Mammary epithelial cell (primary cell): ENCODE measurements around the gene SLC7A1.

Source experiments
- CTCF ChIP-seq, 2 donors: IDR thresholded peaks in 1 of 2; conservative IDR thresholded peaks in 1 of 2; 2 replicates each; pipeline ENCODE4 v1.5.1; 2011 to 2012; ENCODE audit warnings: inconsistent platforms in 2 of 2, low read length in 2 of 2, mild to moderate bottlenecking in 2 of 2, control low read depth in 1 of 2, low read depth in 1 of 2; ENCODE audit not compliant: insufficient read depth in 1 of 2; ENCODE audit errors: extremely low read depth in 1 of 2
- EZH2 ChIP-seq: IDR thresholded peaks from 2 replicates; pipeline ENCODE4 v1.6.1; 2012; ENCODE audit warnings: low read length, inconsistent platforms, borderline replicate concordance

- TF ChIP-seq CTCF (conservative IDR thresholded peaks at IDR 0.05 in 1 of 2, IDR thresholded peaks at IDR 0.05 in 1 of 2; ENCODE audit: extremely low read depth in 1 of 2, insufficient read depth in 1 of 2, low read depth in 1 of 2, low read length in 2 of 2) (no peak), EZH2 (no peak)
These were observed 97.0 kb downstream of the SLC7A1 start for GRCh38 chr13:29498426-29499040.
